Measurements from ENCODE around the gene ZNF365.

The ZNF365 gene

GRCh38 chr10:62381385-62382102 lies 7.4 kb downstream of the ZNF365 start:
- H3K27me3 ChIP-seq (ENCODE audit: control insufficient read depth, insufficient read depth, low read length): no peaks in the 10 kb centered on the region
- no peak overlapping the region for H3K27ac ChIP-seq (ENCODE audit: low read depth, low read length)
- no peak overlapping the region for H3K9ac ChIP-seq (ENCODE audit: low read length)
- no peak overlapping the region for H3K4me3 ChIP-seq (ENCODE audit: low read length)
- no peaks in the 10 kb centered on the region for H3K4me1 ChIP-seq (ENCODE audit: control insufficient read depth, insufficient read depth, low read length)
- no peaks in the 10 kb centered on the region for H3K36me3 ChIP-seq (ENCODE audit: control insufficient read depth, insufficient read depth, low read length)

- H3K4me1 ChIP-seq (ENCODE audit: control insufficient read depth, insufficient read depth, low read length): no peaks in the 10 kb centered on the region
Observed at GRCh38 chr10:62382831-62383230, 8.7 kb downstream of the ZNF365 start.

GRCh38 chr10:62384057-62384446 lies 9.9 kb downstream of the ZNF365 start:
- Histone ChIP-seq H3K27ac (ENCODE audit: low read depth, low read length) (no peak overlapping the region), H3K36me3 (ENCODE audit: control insufficient read depth, insufficient read depth, low read length) (no peaks in the 10 kb centered on the region), H3K4me3 (ENCODE audit: low read length) (no peak overlapping the region), H3K9ac (ENCODE audit: low read length) (no peak overlapping the region), H3K27me3 (ENCODE audit: control insufficient read depth, insufficient read depth, low read length) (no peaks in the 10 kb centered on the region), H3K4me1 (ENCODE audit: control insufficient read depth, insufficient read depth, low read length) (no peaks in the 10 kb centered on the region)

More at GRCh38 chr10:62382831-62383230, 8.7 kb downstream of the ZNF365 start:
- H3K27me3 ChIP-seq (ENCODE audit: control insufficient read depth, insufficient read depth, low read length): no peaks in the 10 kb centered on the region
- no peaks in the 10 kb centered on the region for H3K36me3 ChIP-seq (ENCODE audit: control insufficient read depth, insufficient read depth, low read length)
- no peak overlapping the region for H3K27ac ChIP-seq (ENCODE audit: low read depth, low read length)
- H3K9ac ChIP-seq (ENCODE audit: low read length): no peak overlapping the region
- H3K4me3 ChIP-seq (ENCODE audit: low read length): no peak overlapping the region

GRCh38 chr10:62384447-62385081 lies 10.4 kb downstream of the ZNF365 start:
- H3K4me1 ChIP-seq (ENCODE audit: control insufficient read depth, insufficient read depth, low read length): no peaks in the 10 kb centered on the region
- no peak overlapping the region for H3K4me3 ChIP-seq (ENCODE audit: low read length)
- H3K27me3 ChIP-seq (ENCODE audit: control insufficient read depth, insufficient read depth, low read length): no peaks in the 10 kb centered on the region
- H3K36me3 ChIP-seq (ENCODE audit: control insufficient read depth, insufficient read depth, low read length): no peaks in the 10 kb centered on the region
- no peak overlapping the region for H3K9ac ChIP-seq (ENCODE audit: low read length)
- no peak overlapping the region for H3K27ac ChIP-seq (ENCODE audit: low read depth, low read length)

GRCh38 chr10:62386356-62387320 lies 12.5 kb downstream of the ZNF365 start:
- Histone ChIP-seq H3K4me1 (ENCODE audit: control insufficient read depth, insufficient read depth, low read length) (no peaks in the 10 kb centered on the region), H3K4me3 (ENCODE audit: low read length) (no peak overlapping the region), H3K27ac (ENCODE audit: low read depth, low read length) (no peak overlapping the region), H3K27me3 (ENCODE audit: control insufficient read depth, insufficient read depth, low read length) (no peaks in the 10 kb centered on the region), H3K36me3 (ENCODE audit: control insufficient read depth, insufficient read depth, low read length) (no peaks in the 10 kb centered on the region), H3K9ac (ENCODE audit: low read length) (no peak overlapping the region)

- H3K4me1 ChIP-seq (ENCODE audit: control insufficient read depth, insufficient read depth, low read length): no peaks in the 10 kb centered on the region
- H3K27me3 ChIP-seq (ENCODE audit: control insufficient read depth, insufficient read depth, low read length): no peaks in the 10 kb centered on the region
- H3K4me3 ChIP-seq (ENCODE audit: low read length): no peak overlapping the region
- no peak overlapping the region for H3K9ac ChIP-seq (ENCODE audit: low read length)
- no peak overlapping the region for H3K27ac ChIP-seq (ENCODE audit: low read depth, low read length)
- H3K36me3 ChIP-seq (ENCODE audit: control insufficient read depth, insufficient read depth, low read length): no peaks in the 10 kb centered on the region
Observed at GRCh38 chr10:62388328-62388727, 14.2 kb downstream of the ZNF365 start.

- H3K4me1 ChIP-seq (ENCODE audit: control insufficient read depth, insufficient read depth, low read length): no peaks in the 10 kb centered on the region
- no peak overlapping the region for H3K9ac ChIP-seq (ENCODE audit: low read length)
- no peaks in the 10 kb centered on the region for H3K36me3 ChIP-seq (ENCODE audit: control insufficient read depth, insufficient read depth, low read length)
- no peaks in the 10 kb centered on the region for H3K27me3 ChIP-seq (ENCODE audit: control insufficient read depth, insufficient read depth, low read length)
- no peak overlapping the region for H3K4me3 ChIP-seq (ENCODE audit: low read length)
- no peak overlapping the region for H3K27ac ChIP-seq (ENCODE audit: low read depth, low read length)
Observed at GRCh38 chr10:62390497-62391176, 16.5 kb downstream of the ZNF365 start.

- Histone ChIP-seq H3K36me3 (ENCODE audit: control insufficient read depth, insufficient read depth, low read length) (no peaks in the 10 kb centered on the region), H3K27me3 (ENCODE audit: control insufficient read depth, insufficient read depth, low read length) (no peaks in the 10 kb centered on the region), H3K4me1 (ENCODE audit: control insufficient read depth, insufficient read depth, low read length) (no peaks in the 10 kb centered on the region), H3K4me3 (ENCODE audit: low read length) (no peak overlapping the region), H3K9ac (ENCODE audit: low read length) (no peak overlapping the region), H3K27ac (ENCODE audit: low read depth, low read length) (no peak overlapping the region)
Observed at GRCh38 chr10:62393237-62393636, 19.1 kb downstream of the ZNF365 start.

- no peak overlapping the region for H3K9ac ChIP-seq (ENCODE audit: low read length)
- H3K27me3 ChIP-seq (ENCODE audit: control insufficient read depth, insufficient read depth, low read length): no peaks in the 10 kb centered on the region
- no peaks in the 10 kb centered on the region for H3K36me3 ChIP-seq (ENCODE audit: control insufficient read depth, insufficient read depth, low read length)
- no peaks in the 10 kb centered on the region for H3K4me1 ChIP-seq (ENCODE audit: control insufficient read depth, insufficient read depth, low read length)
- H3K4me3 ChIP-seq (ENCODE audit: low read length): no peak overlapping the region
- no peak overlapping the region for H3K27ac ChIP-seq (ENCODE audit: low read depth, low read length)
Observed at GRCh38 chr10:62394556-62395018, 20.4 kb downstream of the ZNF365 start.

GRCh38 chr10:62395892-62396291 lies 21.7 kb downstream of the ZNF365 start:
- Histone ChIP-seq H3K27me3 (ENCODE audit: control insufficient read depth, insufficient read depth, low read length) (no peaks in the 10 kb centered on the region), H3K36me3 (ENCODE audit: control insufficient read depth, insufficient read depth, low read length) (no peaks in the 10 kb centered on the region), H3K4me3 (ENCODE audit: low read length) (no peak overlapping the region), H3K4me1 (ENCODE audit: control insufficient read depth, insufficient read depth, low read length) (no peaks in the 10 kb centered on the region), H3K9ac (ENCODE audit: low read length) (no peak overlapping the region), H3K27ac (ENCODE audit: low read depth, low read length) (no peak overlapping the region)

- no peak overlapping the region for H3K27ac ChIP-seq (ENCODE audit: low read depth, low read length)
- no peak overlapping the region for H3K9ac ChIP-seq (ENCODE audit: low read length)
- H3K4me3 ChIP-seq (ENCODE audit: low read length): no peak overlapping the region
- no peaks in the 10 kb centered on the region for H3K27me3 ChIP-seq (ENCODE audit: control insufficient read depth, insufficient read depth, low read length)
- H3K36me3 ChIP-seq (ENCODE audit: control insufficient read depth, insufficient read depth, low read length): no peaks in the 10 kb centered on the region
- H3K4me1 ChIP-seq (ENCODE audit: control insufficient read depth, insufficient read depth, low read length): no peaks in the 10 kb centered on the region
Observed at GRCh38 chr10:62396864-62397263, 22.7 kb downstream of the ZNF365 start.

- Histone ChIP-seq H3K9ac (ENCODE audit: low read length) (no peak overlapping the region), H3K27me3 (ENCODE audit: control insufficient read depth, insufficient read depth, low read length) (no peaks in the 10 kb centered on the region), H3K4me1 (ENCODE audit: control insufficient read depth, insufficient read depth, low read length) (no peaks in the 10 kb centered on the region), H3K36me3 (ENCODE audit: control insufficient read depth, insufficient read depth, low read length) (no peaks in the 10 kb centered on the region), H3K4me3 (ENCODE audit: low read length) (no peak overlapping the region), H3K27ac (ENCODE audit: low read depth, low read length) (no peak overlapping the region)
Observed at GRCh38 chr10:62399211-62399610, 25.0 kb downstream of the ZNF365 start.

All from rectal smooth muscle tissue (tissue), 1 donor.